GM12873 (cell line): ENCODE data around the gene ZNF778.

Source experiments
- CTCF ChIP-seq: IDR thresholded peaks from 2 replicates; pipeline ENCODE4 v1.5.1; 2012; ENCODE audit warnings: low read depth, mild to moderate bottlenecking, moderate library complexity, low read length, control low read depth; ENCODE audit not compliant: insufficient read depth; ENCODE audit errors: missing control alignments

ZNF778 gene

GRCh38 chr16:89197633-89198416 lies 19.7 kb upstream of the ZNF778 start:
- no peak for TF ChIP-seq CTCF

- TF ChIP-seq CTCF, result no peak
Observed at GRCh38 chr16:89198417-89199240, 18.9 kb upstream of the ZNF778 start.

- TF ChIP-seq CTCF, result no peak
Observed at GRCh38 chr16:89199241-89200123, 18.0 kb upstream of the ZNF778 start.

- no peak for TF ChIP-seq CTCF
Observed at GRCh38 chr16:89200124-89200849, 17.2 kb upstream of the ZNF778 start, which contains the start of gene SLC22A31. TSS of gene SLC22A31 (minus strand) at chr16:89200537. CDS start at chr16:89200501, 36 bp downstream.

GRCh38 chr16:89200850-89201411 lies 16.6 kb upstream of the ZNF778 start:
- no peak for TF ChIP-seq CTCF

GRCh38 chr16:89201439-89202377 lies 15.8 kb upstream of the ZNF778 start:
- TF ChIP-seq CTCF, result no peak
